ENCODE data around the gene PLB1.

DNA sequence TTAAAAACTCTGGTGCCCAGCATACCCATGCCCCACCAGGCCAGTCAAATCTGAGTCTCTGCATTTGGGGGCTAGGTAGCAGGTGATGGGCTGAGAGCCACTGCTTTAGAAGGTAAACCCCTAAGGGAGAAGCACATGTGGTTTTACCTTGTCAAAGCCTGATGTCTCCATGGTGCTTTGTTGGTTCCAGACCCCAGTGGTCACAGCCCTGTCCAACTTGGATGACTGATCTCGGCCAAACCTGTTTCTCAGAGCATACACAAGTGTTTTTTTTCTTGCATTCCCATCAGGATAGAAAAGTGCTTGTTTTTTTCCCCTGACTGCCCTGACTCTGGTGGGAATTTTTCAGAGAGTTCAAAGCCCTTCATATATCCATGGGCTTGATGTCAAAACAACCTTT lies 13.5 kb downstream of the PLB1 start:
- TF ChIP-seq, protein P1, sequence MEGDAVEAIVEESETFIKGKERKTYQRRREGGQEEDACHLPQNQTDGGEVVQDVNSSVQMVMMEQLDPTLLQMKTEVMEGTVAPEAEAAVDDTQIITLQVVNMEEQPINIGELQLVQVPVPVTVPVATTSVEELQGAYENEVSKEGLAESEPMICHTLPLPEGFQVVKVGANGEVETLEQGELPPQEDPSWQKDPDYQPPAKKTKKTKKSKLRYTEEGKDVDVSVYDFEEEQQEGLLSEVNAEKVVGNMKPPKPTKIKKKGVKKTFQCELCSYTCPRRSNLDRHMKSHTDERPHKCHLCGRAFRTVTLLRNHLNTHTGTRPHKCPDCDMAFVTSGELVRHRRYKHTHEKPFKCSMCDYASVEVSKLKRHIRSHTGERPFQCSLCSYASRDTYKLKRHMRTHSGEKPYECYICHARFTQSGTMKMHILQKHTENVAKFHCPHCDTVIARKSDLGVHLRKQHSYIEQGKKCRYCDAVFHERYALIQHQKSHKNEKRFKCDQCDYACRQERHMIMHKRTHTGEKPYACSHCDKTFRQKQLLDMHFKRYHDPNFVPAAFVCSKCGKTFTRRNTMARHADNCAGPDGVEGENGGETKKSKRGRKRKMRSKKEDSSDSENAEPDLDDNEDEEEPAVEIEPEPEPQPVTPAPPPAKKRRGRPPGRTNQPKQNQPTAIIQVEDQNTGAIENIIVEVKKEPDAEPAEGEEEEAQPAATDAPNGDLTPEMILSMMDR (IDR thresholded peaks at IDR 0.05), result no peak
- TF ChIP-seq POLR2AphosphoS5 (IDR thresholded peaks at IDR 0.05) (no peak), POLR2A (IDR thresholded peaks at IDR 0.05) (no peak)

Data from prostate gland (tissue), 2 donors.